AG10803 (cell line): ENCODE measurements around the gene COIL.

ENCODE experiments used
- DNase-seq: peaks from one replicate; pipeline ENCODE4 v3.0.0; 2010; ENCODE audit warnings: low read depth
- H3K4me3 ChIP-seq: 2 replicates; pipeline ENCODE4 v1.5.1; 2011; ENCODE audit warnings: mild to moderate bottlenecking, low read length, control low read depth
- CTCF ChIP-seq: conservative IDR thresholded peaks from 2 replicates; pipeline ENCODE4 v1.5.1; 2011; ENCODE audit warnings: mild to moderate bottlenecking, low read length, control low read depth, inconsistent platforms

Gene COIL

DNA sequence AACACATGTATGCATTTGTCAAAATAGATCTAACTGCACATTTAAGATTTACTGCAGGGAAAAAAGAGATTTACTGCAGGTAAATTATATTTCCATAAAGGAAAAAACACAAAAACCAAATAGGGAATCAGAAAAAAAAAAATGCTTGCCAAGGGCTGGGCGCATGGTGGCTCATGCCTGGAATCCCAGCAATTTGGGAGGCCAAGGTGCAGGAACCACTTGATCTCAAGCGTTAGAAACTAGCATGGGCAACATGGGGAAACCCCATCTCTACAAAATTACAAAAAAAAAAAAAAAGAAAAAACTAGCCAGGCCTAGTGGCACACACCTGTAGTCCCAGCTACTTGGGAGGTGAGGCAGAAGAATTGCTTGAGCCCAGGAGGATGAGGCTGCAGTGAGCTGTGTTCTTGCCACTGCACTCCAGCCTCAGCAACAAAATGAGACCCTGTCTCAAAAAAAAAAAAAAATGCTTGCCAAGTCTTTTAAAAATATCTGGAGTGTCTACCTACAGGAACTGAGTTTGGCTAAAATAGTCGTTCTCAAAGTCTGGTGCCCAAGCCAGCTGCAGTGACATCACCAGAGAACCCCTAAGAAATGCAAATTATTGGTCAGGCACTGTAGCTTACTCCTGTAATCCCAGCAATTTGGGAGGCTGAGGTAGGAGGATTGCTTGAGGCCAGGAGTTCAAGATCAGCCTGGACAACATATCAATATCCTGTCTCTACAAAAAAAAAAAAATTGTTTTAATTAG is 64.5 kb downstream of the COIL start:
- no peak for TF ChIP-seq CTCF
- no peak overlapping the region for H3K4me3 ChIP-seq

DNA sequence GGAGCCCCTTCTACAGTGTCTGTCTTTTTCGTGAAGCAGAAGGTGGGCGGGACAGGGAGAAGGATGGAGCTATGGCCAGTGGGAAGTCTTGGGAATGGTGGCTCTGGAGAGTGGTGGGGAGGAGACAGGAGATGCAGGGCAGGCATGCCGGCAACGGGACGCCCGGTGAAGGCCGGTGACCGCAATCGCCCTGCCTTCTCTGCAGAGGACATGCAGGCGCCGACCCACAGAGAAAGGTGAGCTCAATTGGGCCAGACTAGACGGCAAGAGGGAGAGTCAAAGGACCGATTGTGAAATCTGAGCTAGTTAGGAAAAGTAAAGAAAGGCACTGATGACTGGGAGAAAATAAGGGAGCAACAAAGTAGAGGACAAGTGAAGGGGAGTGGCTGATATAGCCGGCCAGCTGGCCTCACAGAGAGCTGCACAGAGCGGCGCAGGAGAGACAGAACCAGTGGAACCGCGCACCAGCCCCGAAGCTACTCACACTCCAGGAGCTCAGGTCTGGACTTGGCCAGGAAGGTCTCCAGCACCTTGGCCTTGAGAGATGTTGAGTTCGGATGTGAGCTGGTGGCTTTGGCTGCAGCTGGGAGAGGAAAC is 65.9 kb downstream of the COIL start:
- H3K4me3 ChIP-seq: no peak overlapping the region
- no peak for DNase-seq
- TF ChIP-seq CTCF: no peak

More for the DNA sequence above, 64.5 kb downstream of the COIL start:
- DNase-seq: no peak

DNA sequence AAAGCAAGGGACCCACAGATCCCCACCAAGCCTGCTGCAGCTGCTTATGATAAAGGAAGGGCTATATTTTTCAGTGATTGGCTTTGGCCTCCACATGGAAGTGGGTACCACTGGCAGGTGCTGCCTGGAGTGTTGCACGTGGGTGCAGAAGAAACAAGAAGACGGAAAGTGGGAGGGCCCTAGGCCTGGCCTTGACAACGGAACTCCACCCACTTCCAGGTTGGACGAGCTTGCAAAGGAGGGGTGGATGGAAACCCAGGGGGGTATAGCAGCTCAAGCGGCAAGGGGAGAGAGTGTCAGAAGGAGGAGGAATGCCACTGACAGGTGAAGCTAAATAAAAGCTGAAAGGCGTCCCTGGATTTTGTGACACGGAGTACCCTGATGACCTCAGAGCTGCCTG is 67.3 kb downstream of the COIL start:
- no peak for DNase-seq
- no peak overlapping the region for H3K4me3 ChIP-seq
- TF ChIP-seq CTCF: no peak

DNA sequence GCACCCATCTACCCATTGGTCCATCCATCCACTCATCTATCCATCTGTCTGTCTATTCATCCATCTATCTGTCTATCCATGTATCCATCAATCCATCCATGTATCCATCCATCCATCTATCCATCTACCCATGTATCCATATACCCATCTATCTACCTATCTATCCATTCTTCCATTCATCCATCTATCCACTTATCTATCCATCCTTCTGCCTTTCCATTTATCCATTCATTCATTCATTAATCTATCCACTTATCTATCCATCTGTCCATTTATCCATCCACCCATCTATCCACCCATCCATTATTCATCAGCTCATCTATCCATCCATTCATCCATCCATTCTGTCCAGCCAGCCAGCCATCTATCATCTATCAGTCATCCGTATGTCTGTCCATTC is 68.5 kb downstream of the COIL start:
- no peak for TF ChIP-seq CTCF
- H3K4me3 ChIP-seq: no peak overlapping the region
- no peak for DNase-seq

DNA sequence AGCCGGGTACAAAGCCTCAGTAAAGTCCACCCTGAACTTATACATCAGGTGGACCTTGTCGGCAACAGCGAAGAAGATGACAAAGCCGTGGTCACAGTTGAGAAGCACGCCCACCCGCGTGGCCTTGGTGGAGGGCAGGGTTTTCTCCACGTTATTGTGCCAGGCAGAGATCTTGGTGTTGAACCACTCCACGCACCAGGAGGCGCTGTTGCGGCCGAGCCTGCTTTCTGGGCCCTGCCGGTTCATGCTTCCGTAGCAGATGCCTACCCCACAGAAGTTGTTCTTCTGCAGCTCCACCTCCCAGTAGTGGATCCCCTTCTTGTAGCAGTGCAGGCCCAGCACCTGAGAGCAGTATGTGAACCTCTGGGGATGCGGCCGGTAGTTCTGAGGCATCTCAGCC is 69.1 kb downstream of the COIL start:
- peak; percentile 41 for TF ChIP-seq CTCF
- no peak for DNase-seq

DNA sequence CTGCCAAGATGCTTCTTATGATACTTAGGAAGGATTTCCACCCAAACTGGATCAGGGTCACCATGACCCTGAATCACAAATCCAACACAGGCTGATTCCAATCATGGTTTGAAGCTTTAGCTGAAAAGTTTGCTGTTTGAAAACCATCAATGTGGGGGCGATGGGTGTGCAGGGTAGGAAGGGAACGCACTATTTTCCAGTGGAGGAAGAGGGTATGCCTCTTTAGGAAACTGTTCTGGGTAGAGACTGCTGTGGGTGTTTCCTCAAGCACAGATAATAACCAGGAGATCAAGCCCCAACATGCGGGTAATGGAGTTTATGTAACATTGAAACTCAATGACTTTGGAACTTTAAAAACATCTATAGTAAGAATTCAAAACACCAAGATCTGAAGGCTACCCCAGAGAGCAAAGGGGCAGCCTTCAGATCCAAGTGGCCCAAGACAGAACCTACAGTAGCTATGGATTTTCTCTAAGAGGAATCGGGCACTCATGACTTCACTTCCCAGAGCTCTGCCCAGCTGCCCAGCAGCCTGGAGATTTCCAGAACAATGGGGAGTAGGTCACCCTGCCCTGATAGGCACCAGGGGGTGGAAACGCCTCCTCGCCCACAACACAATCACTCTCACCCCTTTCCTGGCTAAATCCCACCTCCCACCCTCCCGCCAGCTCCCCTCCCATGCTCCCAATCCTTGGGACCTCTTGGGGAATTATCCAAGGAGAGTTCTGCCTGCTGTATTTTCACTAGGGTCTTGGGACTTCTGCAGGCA is 69.8 kb downstream of the COIL start:
- no peak for DNase-seq
- TF ChIP-seq CTCF: no peak
- H3K4me3 ChIP-seq: no peak overlapping the region

More for the DNA sequence above, 69.1 kb downstream of the COIL start:
- H3K4me3 ChIP-seq: no peak overlapping the region
